SH-SY5Y (cell line): Measurements from ENCODE around the gene NPHS1.

ENCODE experiments used
- GATA2 ChIP-seq: IDR thresholded peaks from 2 replicates; pipeline ENCODE4 v1.6.1; 2011; ENCODE audit warnings: mild to moderate bottlenecking, low read depth, low read length
- GATA3 ChIP-seq: IDR thresholded peaks from 2 replicates; pipeline ENCODE4 v1.6.1; 2011; ENCODE audit warnings: low read depth, mild to moderate bottlenecking, low read length, moderate library complexity

- no peak for TF ChIP-seq GATA3
- no peak for TF ChIP-seq GATA2
Measured at GRCh38 chr19:35792888-35793287, 59.4 kb downstream of the NPHS1 start.
